Effector memory CD4-positive, alpha-beta T cell (primary cell): ENCODE measurements around the gene SMS.
A peak's percentile ranks its signal among the peaks of the same experiment; 100 is the strongest.

Source experiments
- DNase-seq, 3 donors: peaks; one replicate each; pipeline ENCODE4 v3.0.0-alpha.2; 2020
- H3K27ac ChIP-seq: 2 replicates; pipeline ENCODE4 v1.7.0; 2013; ENCODE audit warnings: mild to moderate bottlenecking, low read length, moderate library complexity; ENCODE audit not compliant: insufficient read depth, poor library complexity, severe bottlenecking
- H3K27me3 ChIP-seq: replicated peaks from 2 replicates; pipeline ENCODE4 v1.7.0; 2013; ENCODE audit warnings: mild to moderate bottlenecking, low read length; ENCODE audit not compliant: insufficient read depth, control insufficient read depth, poor library complexity, severe bottlenecking
- H3K36me3 ChIP-seq: 2 replicates; pipeline ENCODE4 v1.7.0; 2013; ENCODE audit warnings: mild to moderate bottlenecking, low read length, moderate library complexity; ENCODE audit not compliant: control insufficient read depth, insufficient read depth
- H3K4me1 ChIP-seq: 2 replicates; pipeline ENCODE4 v1.7.0; 2013; ENCODE audit warnings: low read length, mild to moderate bottlenecking; ENCODE audit not compliant: control insufficient read depth, insufficient read depth, poor library complexity, severe bottlenecking
- H3K4me3 ChIP-seq: 2 replicates; pipeline ENCODE4 v1.7.0; 2013; ENCODE audit warnings: low read length, low read depth, mild to moderate bottlenecking; ENCODE audit not compliant: insufficient read depth, poor library complexity, severe bottlenecking
- H3K9me3 ChIP-seq: 2 replicates; pipeline ENCODE4 v1.7.0; 2013; ENCODE audit warnings: mild to moderate bottlenecking, low read length, moderate library complexity; ENCODE audit not compliant: control insufficient read depth

SMS gene

DNA sequence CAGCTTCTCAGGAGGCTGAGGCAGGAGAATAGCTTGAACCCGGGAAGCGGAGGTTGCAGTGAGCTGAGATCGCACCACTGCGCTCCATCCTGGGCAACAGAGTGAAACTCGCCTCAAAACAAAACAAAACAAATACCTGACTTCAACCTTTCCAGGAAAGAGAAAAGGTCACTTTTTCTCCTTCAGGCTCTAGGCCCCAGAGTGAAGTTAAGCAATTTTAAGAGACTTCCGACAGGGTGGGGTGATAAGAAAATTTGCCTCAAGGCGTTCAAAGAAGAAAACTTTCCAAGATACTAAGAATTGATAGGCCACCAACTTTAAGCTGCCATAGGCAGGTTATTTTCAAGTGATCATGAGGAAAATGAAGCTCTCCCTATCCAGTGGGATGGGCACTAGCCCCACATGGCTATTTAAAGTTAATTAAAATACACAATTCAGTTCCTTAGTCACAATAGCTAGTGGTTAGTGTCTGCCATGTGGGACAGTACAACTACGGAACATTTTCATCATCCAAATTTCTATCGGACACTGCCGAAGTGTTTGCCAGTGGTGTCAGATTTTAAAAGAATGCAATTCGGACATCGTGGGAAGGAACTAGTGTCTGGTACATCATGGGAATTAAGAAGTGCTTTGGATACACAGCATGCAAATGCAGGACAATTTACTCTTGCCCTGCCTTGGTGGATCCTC is 33.0 kb downstream of the SMS start:
- Histone ChIP-seq H3K4me1 (no peaks in the 10 kb centered on the region), H3K4me3 (no peak overlapping the region), H3K9me3 (no peaks in the 10 kb centered on the region), H3K36me3 (no peaks in the 10 kb centered on the region), H3K27me3 (no peaks in the 10 kb centered on the region), H3K27ac (peak overlapping the region; percentile 64)
- no peak for DNase-seq

DNA sequence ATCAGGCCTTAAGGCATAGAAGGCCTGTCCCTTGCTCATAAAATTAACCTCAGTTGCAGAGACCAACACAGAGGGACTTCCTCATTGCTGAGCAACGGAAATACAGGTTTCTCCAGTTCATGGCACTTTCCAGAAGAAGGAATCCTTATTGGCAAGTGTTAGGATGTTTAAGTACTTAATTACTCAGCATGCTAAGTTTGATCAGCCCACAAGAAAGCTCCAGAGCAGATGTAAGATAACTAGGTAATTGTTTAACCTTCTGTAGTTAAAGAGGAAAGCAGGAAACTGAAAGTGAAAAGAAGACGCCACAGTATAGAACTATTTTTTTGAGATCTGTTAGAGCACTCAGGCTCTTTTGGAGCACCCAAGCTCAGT is 33.5 kb downstream of the SMS start:
- DNase-seq: no peak
- peak overlapping the region; percentile 64 for H3K27ac ChIP-seq
- no peaks in the 10 kb centered on the region for H3K27me3 ChIP-seq
- no peaks in the 10 kb centered on the region for H3K36me3 ChIP-seq
- no peak overlapping the region for H3K4me3 ChIP-seq
- no peaks in the 10 kb centered on the region for H3K9me3 ChIP-seq
- H3K4me1 ChIP-seq: no peaks in the 10 kb centered on the region

DNA sequence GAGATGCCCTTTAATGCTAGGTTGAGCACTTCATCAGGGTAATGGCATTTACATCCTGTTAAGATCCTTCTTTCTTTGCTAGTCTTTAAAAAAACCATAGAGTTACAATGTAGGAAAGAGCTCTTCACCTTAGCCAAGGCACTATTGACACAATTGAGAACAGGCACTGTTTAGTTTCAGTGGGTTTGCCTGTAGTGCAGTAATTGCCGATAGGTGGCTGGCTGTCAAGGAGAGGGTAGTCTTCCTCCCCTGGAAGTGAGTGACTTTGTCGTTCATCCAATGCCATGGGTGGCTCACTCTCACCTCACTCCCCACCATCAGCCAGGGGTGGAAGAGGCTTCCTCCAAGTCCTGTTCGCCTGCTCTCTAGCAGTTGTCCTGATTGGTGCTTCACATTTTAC is 34.7 kb downstream of the SMS start:
- no peaks in the 10 kb centered on the region for H3K9me3 ChIP-seq
- H3K4me3 ChIP-seq: no peak overlapping the region
- no peaks in the 10 kb centered on the region for H3K36me3 ChIP-seq
- no peak for DNase-seq
- no peak overlapping the region for H3K27ac ChIP-seq
- no peaks in the 10 kb centered on the region for H3K27me3 ChIP-seq
- H3K4me1 ChIP-seq: no peaks in the 10 kb centered on the region

DNA sequence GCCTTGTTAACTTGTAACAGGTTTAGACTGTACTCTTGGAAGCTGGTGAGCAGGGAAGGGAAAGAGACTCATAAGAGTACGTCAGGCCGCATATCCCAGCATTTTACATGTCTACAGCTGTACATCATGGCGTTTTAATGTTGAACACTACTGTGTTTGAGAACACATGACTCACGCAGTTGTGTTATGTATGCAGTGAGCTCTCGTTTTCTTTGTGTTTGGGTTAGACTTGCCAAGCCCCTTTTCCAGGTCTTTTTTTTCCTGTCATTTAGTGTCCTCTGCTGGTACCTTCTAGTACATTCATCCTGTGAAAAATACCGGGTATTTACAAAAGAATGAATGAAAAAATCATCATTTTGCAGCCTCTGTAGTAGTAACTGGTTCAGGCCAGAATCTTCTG is 35.3 kb downstream of the SMS start:
- H3K36me3 ChIP-seq: no peaks in the 10 kb centered on the region
- H3K4me3 ChIP-seq: no peak overlapping the region
- H3K4me1 ChIP-seq: no peaks in the 10 kb centered on the region
- no peaks in the 10 kb centered on the region for H3K27me3 ChIP-seq
- DNase-seq: no peak
- no peaks in the 10 kb centered on the region for H3K9me3 ChIP-seq
- H3K27ac ChIP-seq: no peak overlapping the region

DNA sequence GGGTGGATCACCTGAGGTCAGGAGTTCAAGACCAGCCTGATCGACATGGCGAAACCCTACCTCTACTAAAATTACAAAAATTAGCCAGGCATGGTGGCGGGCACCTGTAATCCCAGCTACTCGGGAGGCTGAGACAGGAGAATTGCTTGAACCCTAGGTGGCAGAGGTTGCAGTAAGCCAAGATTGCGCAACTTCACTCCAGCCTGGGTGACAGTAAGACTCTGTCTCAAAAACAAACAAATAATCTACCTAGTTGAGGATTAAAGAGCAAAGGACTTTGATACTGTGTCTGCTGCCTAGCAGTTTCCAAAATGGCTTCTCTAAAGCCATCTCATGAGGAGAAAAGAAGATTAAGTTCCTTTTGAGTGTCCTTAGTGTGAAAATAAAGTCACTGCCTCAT is 37.8 kb downstream of the SMS start:
- Histone ChIP-seq H3K4me1 (no peaks in the 10 kb centered on the region), H3K4me3 (no peak overlapping the region), H3K27me3 (no peaks in the 10 kb centered on the region), H3K36me3 (no peaks in the 10 kb centered on the region), H3K27ac (no peak overlapping the region), H3K9me3 (no peaks in the 10 kb centered on the region)
- DNase-seq: no peak

DNA sequence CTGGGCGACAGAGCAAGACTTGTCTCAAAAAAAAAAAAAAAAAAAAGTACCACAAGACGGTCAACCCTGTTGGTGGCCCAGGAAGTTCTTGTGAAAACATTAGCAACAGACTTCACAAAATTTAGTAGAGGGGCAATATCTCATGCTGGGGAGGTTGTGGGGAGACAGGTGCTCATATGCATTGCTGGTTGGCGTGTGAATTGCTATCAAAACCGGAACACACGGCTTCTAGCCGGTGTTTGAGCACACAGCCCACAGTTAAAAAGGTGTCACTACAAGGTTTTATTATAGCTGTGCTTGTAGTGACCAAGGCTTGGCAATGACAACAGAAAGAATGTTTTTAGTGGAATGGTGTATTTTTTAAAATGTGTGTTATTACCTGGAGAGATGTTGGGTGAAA is 41.8 kb downstream of the SMS start:
- Histone ChIP-seq H3K27ac (no peak overlapping the region), H3K27me3 (no peaks in the 10 kb centered on the region), H3K4me3 (no peak overlapping the region), H3K9me3 (no peaks in the 10 kb centered on the region), H3K4me1 (no peaks in the 10 kb centered on the region), H3K36me3 (no peaks in the 10 kb centered on the region)
- DNase-seq: no peak

DNA sequence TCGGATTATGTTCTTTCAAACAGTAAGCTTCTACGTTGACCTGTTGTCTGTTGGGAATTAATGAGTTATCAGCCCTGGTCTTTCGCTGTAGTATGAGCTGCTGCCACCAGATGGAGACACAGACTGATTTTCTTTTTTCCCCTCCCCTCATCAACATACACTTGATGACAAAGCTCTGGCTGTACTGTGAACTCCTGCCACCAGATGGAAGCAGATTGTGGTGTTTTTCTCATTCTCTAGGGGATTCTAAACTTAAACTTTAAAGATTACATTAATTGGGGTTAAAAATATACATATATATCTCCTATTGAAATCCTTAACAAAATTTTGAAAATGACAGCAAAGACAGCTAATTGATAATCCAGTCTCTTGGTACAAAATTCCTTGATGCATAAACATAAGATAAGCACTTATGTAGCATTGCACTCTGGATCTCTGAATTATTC is 44.8 kb downstream of the SMS start:
- DNase-seq: peak; percentile 5 to 43 (median 35)
- H3K4me3 ChIP-seq: no peak overlapping the region
- H3K36me3 ChIP-seq: no peaks in the 10 kb centered on the region
- H3K27ac ChIP-seq: no peak overlapping the region
- H3K9me3 ChIP-seq: no peaks in the 10 kb centered on the region
- H3K4me1 ChIP-seq: no peaks in the 10 kb centered on the region
- no peaks in the 10 kb centered on the region for H3K27me3 ChIP-seq

DNA sequence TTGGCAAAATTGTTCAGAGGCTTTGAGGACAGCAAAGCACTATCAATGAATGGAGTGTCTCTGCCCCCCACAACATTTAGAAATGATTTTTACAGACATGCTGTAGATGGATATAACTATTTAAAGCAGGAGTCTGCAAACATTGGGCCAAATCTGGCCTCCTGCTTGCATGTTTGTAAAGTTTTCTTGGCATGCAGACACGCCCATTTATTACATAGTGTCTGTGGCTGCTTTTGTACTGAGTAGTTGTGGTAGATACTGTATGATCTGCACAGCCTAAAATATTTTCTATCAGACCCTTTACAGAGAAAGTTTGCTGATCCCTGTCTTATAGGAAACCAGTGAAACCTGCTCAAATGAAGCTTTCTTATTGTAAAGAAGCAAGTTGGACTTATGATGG is 46.1 kb downstream of the SMS start:
- no peak overlapping the region for H3K27ac ChIP-seq
- DNase-seq: no peak
- H3K9me3 ChIP-seq: no peaks in the 10 kb centered on the region
- no peaks in the 10 kb centered on the region for H3K36me3 ChIP-seq
- no peaks in the 10 kb centered on the region for H3K27me3 ChIP-seq
- no peak overlapping the region for H3K4me3 ChIP-seq
- no peaks in the 10 kb centered on the region for H3K4me1 ChIP-seq

DNA sequence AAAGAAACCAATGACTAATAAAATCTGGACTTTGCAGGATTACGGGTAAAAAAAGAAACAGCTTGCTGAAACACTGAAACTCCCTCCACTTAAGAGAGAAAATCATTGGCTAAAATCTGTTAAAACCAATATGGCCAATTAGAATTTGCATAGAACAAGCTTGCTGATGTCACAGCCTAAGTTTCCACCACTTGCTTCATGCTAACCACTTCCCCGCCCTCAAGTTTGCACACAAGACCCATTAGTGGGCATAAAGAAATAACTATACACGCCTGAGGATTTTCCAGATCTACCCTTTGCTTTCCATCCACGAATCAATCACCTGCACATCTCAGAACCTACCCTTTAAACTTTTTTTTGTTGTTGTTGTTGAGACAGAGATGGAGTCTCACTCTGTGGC is 48.9 kb downstream of the SMS start:
- Histone ChIP-seq H3K4me1 (no peaks in the 10 kb centered on the region), H3K36me3 (peaks cover 3% of the 10 kb centered on the region), H3K27me3 (no peaks in the 10 kb centered on the region), H3K9me3 (no peaks in the 10 kb centered on the region), H3K27ac (no peak overlapping the region), H3K4me3 (no peak overlapping the region)
- DNase-seq: no peak

DNA sequence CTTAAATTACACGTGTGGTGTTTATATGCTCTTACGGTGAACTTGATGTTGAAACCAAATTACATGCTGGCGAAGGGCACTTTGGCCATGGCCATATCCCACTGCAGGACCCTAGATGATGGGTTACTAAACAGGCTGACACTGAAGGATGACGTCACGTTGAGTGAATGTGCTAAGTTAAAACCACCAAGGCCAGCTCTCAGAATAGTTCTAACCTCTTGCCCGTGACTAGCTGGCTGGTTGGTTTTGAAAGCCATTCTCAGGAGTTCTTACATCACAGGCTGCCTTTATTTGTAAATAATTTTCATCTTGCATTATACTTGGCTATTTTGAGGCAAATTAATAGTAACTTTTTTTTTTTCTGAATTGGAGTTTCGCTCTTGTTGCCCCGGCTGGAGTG is 50.3 kb downstream of the SMS start:
- no peak for DNase-seq
- H3K4me3 ChIP-seq: no peak overlapping the region
- H3K36me3 ChIP-seq: peaks cover 3% of the 10 kb centered on the region
- H3K27ac ChIP-seq: no peak overlapping the region
- H3K27me3 ChIP-seq: no peaks in the 10 kb centered on the region
- H3K9me3 ChIP-seq: no peaks in the 10 kb centered on the region
- H3K4me1 ChIP-seq: no peaks in the 10 kb centered on the region
